Measurements from ENCODE around the gene LRFN2.

DNA sequence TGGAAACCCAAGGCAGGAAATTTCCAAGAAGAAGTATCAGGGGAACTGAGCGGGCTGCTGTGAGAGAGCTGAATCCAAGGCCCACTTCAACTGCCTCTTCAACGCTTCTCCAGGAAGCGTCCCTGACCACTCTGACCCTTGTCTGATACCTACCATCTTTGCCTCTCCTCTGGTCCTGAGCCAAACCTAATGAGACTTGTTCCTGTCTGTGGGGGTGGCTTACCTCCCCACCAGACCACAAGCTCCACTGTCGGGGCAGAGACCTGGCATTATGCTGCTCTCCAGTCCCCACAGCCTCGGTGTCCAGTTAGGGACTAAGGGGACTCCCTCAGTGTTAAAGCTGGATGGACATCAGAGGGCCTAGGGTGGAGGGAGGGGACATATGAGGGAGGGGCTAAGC is 49.7 kb downstream of the LRFN2 start:
- TF ChIP-seq, protein P1, sequence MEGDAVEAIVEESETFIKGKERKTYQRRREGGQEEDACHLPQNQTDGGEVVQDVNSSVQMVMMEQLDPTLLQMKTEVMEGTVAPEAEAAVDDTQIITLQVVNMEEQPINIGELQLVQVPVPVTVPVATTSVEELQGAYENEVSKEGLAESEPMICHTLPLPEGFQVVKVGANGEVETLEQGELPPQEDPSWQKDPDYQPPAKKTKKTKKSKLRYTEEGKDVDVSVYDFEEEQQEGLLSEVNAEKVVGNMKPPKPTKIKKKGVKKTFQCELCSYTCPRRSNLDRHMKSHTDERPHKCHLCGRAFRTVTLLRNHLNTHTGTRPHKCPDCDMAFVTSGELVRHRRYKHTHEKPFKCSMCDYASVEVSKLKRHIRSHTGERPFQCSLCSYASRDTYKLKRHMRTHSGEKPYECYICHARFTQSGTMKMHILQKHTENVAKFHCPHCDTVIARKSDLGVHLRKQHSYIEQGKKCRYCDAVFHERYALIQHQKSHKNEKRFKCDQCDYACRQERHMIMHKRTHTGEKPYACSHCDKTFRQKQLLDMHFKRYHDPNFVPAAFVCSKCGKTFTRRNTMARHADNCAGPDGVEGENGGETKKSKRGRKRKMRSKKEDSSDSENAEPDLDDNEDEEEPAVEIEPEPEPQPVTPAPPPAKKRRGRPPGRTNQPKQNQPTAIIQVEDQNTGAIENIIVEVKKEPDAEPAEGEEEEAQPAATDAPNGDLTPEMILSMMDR (conservative IDR thresholded peaks at IDR 0.05 in 1 of 2, IDR thresholded peaks at IDR 0.05 in 1 of 2; ENCODE audit: extremely low read depth in 1 of 2, insufficient read depth in 1 of 2, low read depth in 1 of 2, low read length in 2 of 2) = no peak
- TF ChIP-seq EZH2 (IDR thresholded peaks at IDR 0.05; ENCODE audit: borderline replicate concordance, low read length) = no peak

All from mammary epithelial cell (primary cell).